ENCODE data around the gene DCAF11.

DCAF11 gene

GRCh38 chr14:24092110-24092504, 22.5 kb upstream of the DCAF11 start (continued):
- TF ChIP-seq CSRNP3 (CRISPR knock-in tag; IDR thresholded peaks at IDR 0.05) (no peak), ISL1 (CRISPR knock-in tag; IDR thresholded peaks at IDR 0.05) (no peak), PATZ1 (CRISPR knock-in tag; IDR thresholded peaks at IDR 0.05; ENCODE audit: borderline replicate concordance) (no peak), RARB (CRISPR knock-in tag; IDR thresholded peaks at IDR 0.05) (no peak)

GRCh38 chr14:24092505-24093206, 21.9 kb upstream of the DCAF11 start:
- ATAC-seq: no peak
- TF ChIP-seq PPARA (CRISPR knock-in tag; IDR thresholded peaks at IDR 0.05; ENCODE audit: borderline replicate concordance): no peak
- no peak for TF ChIP-seq POU6F1 (CRISPR knock-in tag; IDR thresholded peaks at IDR 0.05; ENCODE audit: borderline replicate concordance, low read depth)
- TF ChIP-seq ARNTL (CRISPR knock-in tag; IDR thresholded peaks at IDR 0.05; ENCODE audit: borderline replicate concordance, low read depth): no peak
- no peak for TF ChIP-seq TCF4 (CRISPR knock-in tag; IDR thresholded peaks at IDR 0.05; ENCODE audit: borderline replicate concordance)
- no peak for TF ChIP-seq ZC3H10 (CRISPR knock-in tag; IDR thresholded peaks at IDR 0.05)
- TF ChIP-seq ZNF70 (CRISPR knock-in tag; IDR thresholded peaks at IDR 0.05): no peak
- no peak for TF ChIP-seq ZFP30 (CRISPR knock-in tag; IDR thresholded peaks at IDR 0.05)
- TF ChIP-seq ISL1 (CRISPR knock-in tag; IDR thresholded peaks at IDR 0.05): no peak
- TF ChIP-seq OSR1 (CRISPR knock-in tag; IDR thresholded peaks at IDR 0.05): no peak
- TF ChIP-seq RARB (CRISPR knock-in tag; IDR thresholded peaks at IDR 0.05): no peak
- no peak for TF ChIP-seq BACH2 (CRISPR knock-in tag; IDR thresholded peaks at IDR 0.05; ENCODE audit: borderline replicate concordance)
- TF ChIP-seq GLIS3 (CRISPR knock-in tag; IDR thresholded peaks at IDR 0.05): no peak

- no peak for ATAC-seq
- TF ChIP-seq GLIS3 (CRISPR knock-in tag; IDR thresholded peaks at IDR 0.05) (no peak), ZNF565 (CRISPR knock-in tag; conservative IDR thresholded peaks at IDR 0.05; ENCODE audit: low read depth) (no peak), CSRNP3 (CRISPR knock-in tag; IDR thresholded peaks at IDR 0.05) (no peak), ZC3H10 (CRISPR knock-in tag; IDR thresholded peaks at IDR 0.05) (no peak), POU6F1 (CRISPR knock-in tag; IDR thresholded peaks at IDR 0.05; ENCODE audit: borderline replicate concordance, low read depth) (no peak), ZFP3 (CRISPR knock-in tag; IDR thresholded peaks at IDR 0.05) (no peak), ISL1 (CRISPR knock-in tag; IDR thresholded peaks at IDR 0.05) (no peak), PATZ1 (CRISPR knock-in tag; IDR thresholded peaks at IDR 0.05; ENCODE audit: borderline replicate concordance) (no peak), ARNTL (CRISPR knock-in tag; IDR thresholded peaks at IDR 0.05; ENCODE audit: borderline replicate concordance, low read depth) (no peak), PPARA (CRISPR knock-in tag; IDR thresholded peaks at IDR 0.05; ENCODE audit: borderline replicate concordance) (no peak), OSR1 (CRISPR knock-in tag; IDR thresholded peaks at IDR 0.05) (no peak), ZNF70 (CRISPR knock-in tag; IDR thresholded peaks at IDR 0.05) (no peak), ZFP30 (CRISPR knock-in tag; IDR thresholded peaks at IDR 0.05) (no peak), CSDC2 (CRISPR knock-in tag; IDR thresholded peaks at IDR 0.05) (no peak), ZNF8 (CRISPR knock-in tag; IDR thresholded peaks at IDR 0.05) (no peak)
Observed at GRCh38 chr14:24093207-24093900, 21.2 kb upstream of the DCAF11 start.
